Measurements from ENCODE around the gene EIF2S3. TPM values are rescaled to one million over a fixed set of nuclear protein-coding genes. Genes with fewer than 3 reads are reported as not detected.

Gene EIF2S3
- total and polyA plus RNA-seq, 2 of the 8 experiments (the other 6 are each of a cell fraction or from before 2014, with no cell fraction given), result 65.5 to 259 TPM

DNA sequence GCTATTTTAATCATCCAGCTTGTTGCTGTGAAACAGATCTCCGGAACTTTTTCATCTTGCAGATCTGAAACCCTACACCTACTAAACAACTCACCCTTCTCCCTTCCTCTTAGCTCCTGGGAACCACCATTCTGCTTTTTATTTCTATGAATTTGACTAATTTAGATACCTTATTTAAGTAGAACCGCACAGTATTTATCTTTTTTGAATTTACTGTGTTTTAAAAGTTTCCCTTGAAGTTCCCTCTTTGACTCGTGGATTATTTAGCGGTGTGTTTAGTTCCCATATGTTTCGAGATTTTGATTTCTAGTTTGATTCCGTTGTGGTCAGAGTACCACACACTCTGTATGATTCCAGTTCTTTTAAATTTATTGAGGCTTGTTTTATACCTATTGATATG, 44.6 kb downstream of the EIF2S3 start:
- Histone ChIP-seq H2BK20ac (ENCODE audit: low read length) (no peak overlapping the region), H2BK5ac (ENCODE audit: low read depth, low read length) (no peak overlapping the region), H3K4ac (replicated peaks; ENCODE audit: insufficient read length, low read depth, low read length) (no peak overlapping the region), H3K36me3 (ENCODE audit: control insufficient read depth in 2 of 4, insufficient read depth in 4 of 4, low read length in 3 of 4) (no peaks in the 10 kb centered on the region), H3K4me2 (ENCODE audit: insufficient read depth in 1 of 2, low read depth in 2 of 2, low read length in 2 of 2) (no peak overlapping the region), H2AFZ (ENCODE audit: low read length) (no peak overlapping the region), H4K8ac (ENCODE audit: extremely low read depth, insufficient read depth, low read length) (no peak overlapping the region), H3K23me2 (ENCODE audit: low read depth, low read length) (no peaks in the 10 kb centered on the region), H3K79me1 (ENCODE audit: low read depth, low read length) (no peaks in the 10 kb centered on the region), H3K56ac (replicated peaks; ENCODE audit: insufficient read length, low read depth, low read length) (no peak overlapping the region), H3K4me3 (ENCODE audit: extremely low read depth in 1 of 4, insufficient read depth in 2 of 4, low read depth in 3 of 4, low read length in 4 of 4) (no peak overlapping the region), H3K79me2 (ENCODE audit: control insufficient read depth in 1 of 2, insufficient read depth in 2 of 2, low read length in 2 of 2) (no peaks in the 10 kb centered on the region), H3K9ac (replicated peaks in 1 of 4; ENCODE audit: extremely low read depth in 1 of 4, low read depth in 3 of 4, low read length in 3 of 4) (no peak overlapping the region), H2BK15ac (ENCODE audit: low read length) (no peak overlapping the region), H4K5ac (ENCODE audit: insufficient read length, low read depth, low read length) (no peak overlapping the region), H3K27ac (ENCODE audit: low read depth, low read length) (no peak overlapping the region), H2AK5ac (ENCODE audit: low read depth, low read length) (no peak overlapping the region), H3K4me1 (replicated peaks in 1 of 4; ENCODE audit: control insufficient read depth in 3 of 4, insufficient read depth in 4 of 4, low read length in 3 of 4) (no peaks in the 10 kb centered on the region), H3K27me3 (replicated peaks in 1 of 4; ENCODE audit: control insufficient read depth in 3 of 4, extremely low read depth in 1 of 4, insufficient read depth in 3 of 4, low read length in 3 of 4) (no peaks in the 10 kb centered on the region), H2BK12ac (ENCODE audit: low read depth, low read length) (no peak overlapping the region), H3K23ac (ENCODE audit: insufficient read length) (no peak overlapping the region), H4K91ac (replicated peaks; ENCODE audit: insufficient read length, low read length) (no peak overlapping the region), H3K18ac (ENCODE audit: extremely low read depth, low read length) (no peak overlapping the region), H2BK120ac (replicated peaks; ENCODE audit: low read depth, low read length) (no peak overlapping the region), H4K20me1 (replicated peaks in 1 of 2; ENCODE audit: control insufficient read depth in 1 of 2, insufficient read depth in 2 of 2, low read length in 2 of 2) (no peaks in the 10 kb centered on the region), H3K14ac (ENCODE audit: insufficient read length) (no peak overlapping the region), H3K9me3 (ENCODE audit: insufficient read depth in 2 of 2, low read depth in 1 of 2, low read length in 1 of 2) (no peaks in the 10 kb centered on the region)
- FAIRE-seq, result no peak
- ChIA-PET POLR2A (ENCODE audit: partially characterized antibody) (no interaction called here), CTCF (ENCODE audit: partially characterized antibody) (no interaction called here)
- 93% methylated on average over 6 of the region's 6 CpGs; no CpG with 5 or more reads in 1 of the 2 experiments for WGBS, 2 experiments (ENCODE audit: extremely low coverage in 1 of 2, insufficient coverage in 1 of 2, insufficient read length in 1 of 2, insufficient replicate concordance in 2 of 2, low coverage in 1 of 2, low lambda C conversion rate in 2 of 2, missing lambda C conversion rate in 1 of 2)
- DNase-seq (ENCODE audit: low read depth in 1 of 2, low spot score in 2 of 2), result no peak
- TF ChIP-seq BACH1 (IDR thresholded peaks at IDR 0.05; ENCODE audit: low read length) (no peak), NRF1 (IDR thresholded peaks at IDR 0.05; ENCODE audit: low read depth, low read length) (no peak), TCF12 (IDR thresholded peaks at IDR 0.05; ENCODE audit: low read depth, low read length) (no peak), KDM5A (IDR thresholded peaks at IDR 0.05; ENCODE audit: low read length) (no peak), RNF2 (IDR thresholded peaks at IDR 0.05; ENCODE audit: borderline replicate concordance, low read depth, low read length, missing control alignments, poor library complexity, severe bottlenecking) (no peak), FOSL1 (IDR thresholded peaks at IDR 0.05; ENCODE audit: insufficient read depth, low read depth, low read length) (no peak), NANOG (IDR thresholded peaks at IDR 0.05; ENCODE audit: insufficient read depth, low read depth, low read length, poor library complexity, severe bottlenecking) (no peak), GTF2F1 (IDR thresholded peaks at IDR 0.05; ENCODE audit: borderline replicate concordance, low read depth, low read length) (no peak), MAFK (IDR thresholded peaks at IDR 0.05; ENCODE audit: low read depth, low read length) (no peak)
- TF ChIP-seq, protein P1, sequence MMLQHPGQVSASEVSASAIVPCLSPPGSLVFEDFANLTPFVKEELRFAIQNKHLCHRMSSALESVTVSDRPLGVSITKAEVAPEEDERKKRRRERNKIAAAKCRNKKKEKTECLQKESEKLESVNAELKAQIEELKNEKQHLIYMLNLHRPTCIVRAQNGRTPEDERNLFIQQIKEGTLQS (IDR thresholded peaks at IDR 0.05; ENCODE audit: insufficient read depth, low read depth, low read length), result no peak
- TF ChIP-seq, protein P2, sequence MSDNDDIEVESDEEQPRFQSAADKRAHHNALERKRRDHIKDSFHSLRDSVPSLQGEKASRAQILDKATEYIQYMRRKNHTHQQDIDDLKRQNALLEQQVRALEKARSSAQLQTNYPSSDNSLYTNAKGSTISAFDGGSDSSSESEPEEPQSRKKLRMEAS (IDR thresholded peaks at IDR 0.05), result no peak
- TF ChIP-seq, protein P3, sequence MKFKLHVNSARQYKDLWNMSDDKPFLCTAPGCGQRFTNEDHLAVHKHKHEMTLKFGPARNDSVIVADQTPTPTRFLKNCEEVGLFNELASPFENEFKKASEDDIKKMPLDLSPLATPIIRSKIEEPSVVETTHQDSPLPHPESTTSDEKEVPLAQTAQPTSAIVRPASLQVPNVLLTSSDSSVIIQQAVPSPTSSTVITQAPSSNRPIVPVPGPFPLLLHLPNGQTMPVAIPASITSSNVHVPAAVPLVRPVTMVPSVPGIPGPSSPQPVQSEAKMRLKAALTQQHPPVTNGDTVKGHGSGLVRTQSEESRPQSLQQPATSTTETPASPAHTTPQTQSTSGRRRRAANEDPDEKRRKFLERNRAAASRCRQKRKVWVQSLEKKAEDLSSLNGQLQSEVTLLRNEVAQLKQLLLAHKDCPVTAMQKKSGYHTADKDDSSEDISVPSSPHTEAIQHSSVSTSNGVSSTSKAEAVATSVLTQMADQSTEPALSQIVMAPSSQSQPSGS (IDR thresholded peaks at IDR 0.05; ENCODE audit: low read length), result no peak

Measured in H1 (cell line).